HG02870 (cell line): ENCODE data around the gene ABI3BP.

Experiments used
- ATAC-seq: cut with Tn5 transposase; IDR thresholded peaks from one replicate; pipeline ENCODE4 v1.9.1; 2021; ENCODE audit warnings: mild to moderate bottlenecking, moderate library complexity; ENCODE audit not compliant: unreplicated experiment

ABI3BP gene

DNA sequence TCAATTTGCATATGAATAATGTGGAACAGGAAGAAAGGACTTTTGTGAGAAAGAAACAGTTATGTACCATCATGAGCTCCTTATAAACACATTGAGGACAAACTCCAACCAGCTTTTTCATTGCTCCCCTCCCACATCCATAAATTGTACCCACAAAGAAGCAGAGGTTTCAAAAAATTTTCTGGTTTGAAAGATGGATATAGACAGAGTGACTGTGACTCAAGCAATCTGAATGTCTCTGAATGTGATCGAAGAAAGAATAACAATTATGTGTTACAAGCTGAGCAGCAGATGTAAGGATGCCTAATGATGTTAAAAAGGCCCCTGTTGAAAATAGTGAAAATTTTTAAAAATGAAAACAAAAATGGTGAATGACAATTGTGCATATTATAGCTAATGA lies 156.6 kb downstream of the ABI3BP start:
- ATAC-seq = no peak

- ATAC-seq = no peak
These were observed 158.9 kb downstream of the ABI3BP start for GRCh38 chr3:100834332-100834731.

- ATAC-seq = no peak
These were observed 159.7 kb downstream of the ABI3BP start for GRCh38 chr3:100833483-100833882.

DNA sequence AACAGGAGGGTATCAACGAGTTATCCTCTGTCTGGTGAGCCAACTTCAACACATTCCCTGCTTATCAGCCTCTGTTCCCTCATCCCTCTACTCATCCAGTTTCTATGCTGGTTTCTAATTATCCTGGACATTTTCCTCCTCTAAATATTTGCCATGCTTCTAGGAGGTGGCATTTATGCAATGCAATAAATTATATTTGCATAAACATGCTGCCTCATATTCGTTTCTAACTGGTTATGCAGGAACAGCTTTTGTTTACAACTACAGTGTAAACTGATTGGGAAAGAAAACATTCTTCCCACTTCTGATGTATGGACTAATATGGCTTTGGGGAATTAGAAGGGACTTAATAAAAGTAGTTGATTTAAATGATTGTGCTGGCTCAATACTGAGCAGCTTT lies 161.6 kb downstream of the ABI3BP start:
- no peak for ATAC-seq

GRCh38 chr3:100830931-100831330 lies 162.3 kb downstream of the ABI3BP start:
- ATAC-seq = no peak

DNA sequence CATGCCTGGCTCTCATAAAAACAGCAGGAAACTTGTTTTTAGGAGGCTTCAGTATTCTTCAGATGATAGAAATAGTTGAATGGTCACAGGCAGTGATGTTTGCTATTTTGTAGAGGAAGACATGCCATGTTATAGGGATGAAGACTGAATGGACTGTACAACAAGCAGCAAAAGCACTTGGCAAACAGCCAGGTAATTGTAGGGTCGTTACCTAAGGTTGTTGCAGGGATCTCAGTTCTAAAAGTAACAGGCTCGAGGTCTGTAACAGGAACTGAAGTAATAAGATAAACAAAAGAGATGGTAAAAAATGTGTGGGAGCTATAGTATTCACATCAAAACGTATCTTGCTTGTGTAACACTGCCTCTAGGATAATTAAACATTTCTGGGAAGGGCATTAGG lies 167.6 kb downstream of the ABI3BP start:
- no peak for ATAC-seq

DNA sequence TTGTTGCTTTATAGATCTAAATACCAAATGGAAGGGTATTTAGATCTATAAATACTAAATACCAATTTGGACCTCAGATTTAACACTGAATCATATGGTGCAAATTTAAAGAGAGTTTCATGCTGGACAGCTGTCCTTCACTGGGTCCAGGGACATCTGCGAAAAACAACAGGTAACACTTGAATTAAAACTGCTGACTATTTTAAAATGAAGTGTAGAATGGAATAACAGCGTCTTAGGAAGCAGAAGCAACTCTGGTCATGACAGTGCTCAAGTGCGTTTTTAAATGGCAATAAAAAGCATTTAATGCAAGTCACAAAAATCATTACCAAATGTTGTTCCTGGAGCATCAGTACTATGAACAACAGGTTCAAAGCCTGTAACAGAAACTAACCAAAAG lies 177.6 kb downstream of the ABI3BP start:
- no peak for ATAC-seq

- no peak for ATAC-seq
These were observed 179.4 kb downstream of the ABI3BP start for GRCh38 chr3:100813828-100814227.

GRCh38 chr3:100811779-100812507 lies 181.3 kb downstream of the ABI3BP start:
- peak; percentile 81 for ATAC-seq

- ATAC-seq = no peak
These were observed 182.6 kb downstream of the ABI3BP start for GRCh38 chr3:100810671-100811070.

- no peak for ATAC-seq
These were observed 188.6 kb downstream of the ABI3BP start for GRCh38 chr3:100804631-100805030.

- no peak for ATAC-seq
These were observed 189.5 kb downstream of the ABI3BP start for GRCh38 chr3:100803711-100804110.

DNA sequence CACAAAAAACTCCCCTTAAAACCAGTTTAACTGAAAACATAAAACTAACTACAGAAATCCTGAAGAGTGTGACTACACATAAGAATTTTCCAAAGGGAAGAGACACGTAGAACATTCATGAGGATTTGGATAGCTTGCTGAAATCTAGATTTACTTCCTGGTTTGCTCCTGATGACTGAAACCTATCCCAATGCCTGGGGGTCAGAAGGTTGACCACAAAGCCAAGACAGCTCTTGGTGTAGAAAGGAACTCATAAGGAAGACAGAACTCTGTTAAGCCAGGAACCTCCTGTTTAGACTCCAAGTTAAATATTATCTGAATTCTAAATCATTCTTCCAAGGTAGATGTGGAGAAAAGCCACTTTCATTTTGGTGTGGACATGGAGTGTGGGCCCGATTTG lies 191.1 kb downstream of the ABI3BP start:
- no peak for ATAC-seq

DNA sequence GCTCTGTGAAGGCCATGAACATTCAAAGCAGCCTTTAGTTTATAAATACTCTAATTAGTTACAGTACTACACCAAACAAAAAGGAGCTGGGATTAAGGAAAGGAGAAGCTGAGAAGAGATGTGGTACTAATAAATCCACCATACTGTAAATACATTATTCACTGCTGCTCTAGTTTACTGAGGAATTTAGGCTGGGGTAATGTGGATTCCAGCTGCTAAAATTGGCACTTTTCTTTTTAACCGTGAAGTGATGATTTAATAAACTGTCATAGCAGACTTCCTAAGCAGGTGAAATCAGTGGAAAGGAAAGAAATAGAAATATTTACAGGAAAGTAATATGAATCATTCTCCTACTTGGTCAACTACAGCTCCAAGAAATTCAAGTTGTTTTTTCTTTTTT lies 195.2 kb downstream of the ABI3BP start:
- no peak for ATAC-seq

DNA sequence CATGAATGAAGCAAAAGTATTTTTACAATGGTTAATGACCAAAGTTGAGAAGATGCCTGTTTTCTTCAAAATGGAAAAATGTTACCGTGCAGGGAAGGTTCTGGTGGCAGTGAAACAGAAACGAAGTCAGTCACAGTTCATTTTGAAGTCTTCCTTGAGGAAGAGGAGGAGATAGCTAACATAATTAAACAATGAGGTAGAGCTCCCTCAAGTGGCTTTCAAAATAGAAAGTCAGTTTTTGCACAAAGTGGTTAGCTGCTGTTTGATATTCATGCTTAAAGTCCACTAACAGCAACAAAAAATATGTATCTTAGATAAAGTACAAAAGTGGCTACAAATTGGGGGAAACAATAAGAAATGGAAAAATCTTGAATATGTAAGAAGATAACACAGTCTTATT lies 196.7 kb downstream of the ABI3BP start:
- ATAC-seq = no peak

DNA sequence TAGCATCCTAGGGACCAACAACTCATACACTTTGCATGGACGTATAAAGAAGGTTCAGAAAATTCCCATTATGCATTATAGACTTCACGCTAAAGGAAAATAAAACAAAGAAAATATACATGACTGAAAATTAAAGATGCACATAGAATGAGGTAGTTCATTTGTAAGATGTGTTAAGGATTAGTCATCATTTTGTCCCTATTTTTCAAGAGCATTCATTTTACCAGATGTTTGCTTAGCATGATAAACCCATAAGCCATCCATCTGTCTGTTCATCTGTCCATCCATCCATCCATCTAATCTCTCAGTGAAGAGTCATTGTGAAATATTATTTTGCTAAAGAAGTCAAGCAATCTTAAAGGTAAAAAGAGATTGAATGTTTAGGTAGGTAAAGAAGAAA lies 203.6 kb downstream of the ABI3BP start:
- ATAC-seq = no peak

- no peak for ATAC-seq
These were observed 209.6 kb downstream of the ABI3BP start for GRCh38 chr3:100783619-100784018.

DNA sequence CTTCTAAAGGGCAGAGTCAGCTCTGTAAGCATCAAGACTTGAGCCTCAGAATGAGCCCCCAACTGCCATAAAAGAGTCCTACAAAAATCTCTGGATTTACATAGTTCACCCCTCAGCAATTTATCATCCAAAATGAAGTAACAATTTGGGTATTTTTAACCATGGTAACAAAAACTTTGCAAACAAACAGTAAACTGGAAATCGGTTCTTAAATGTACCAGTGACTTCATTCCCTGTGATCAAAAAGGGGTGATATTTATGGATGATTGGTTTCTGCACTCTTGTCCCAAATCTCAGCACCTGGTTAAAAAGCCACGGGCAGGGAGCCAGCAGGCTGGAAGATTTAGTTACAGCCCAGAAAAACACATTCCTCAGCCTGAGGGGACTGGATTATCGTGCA lies 210.3 kb downstream of the ABI3BP start:
- no peak for ATAC-seq

- ATAC-seq = no peak
These were observed 210.9 kb downstream of the ABI3BP start for GRCh38 chr3:100782348-100782747.

DNA sequence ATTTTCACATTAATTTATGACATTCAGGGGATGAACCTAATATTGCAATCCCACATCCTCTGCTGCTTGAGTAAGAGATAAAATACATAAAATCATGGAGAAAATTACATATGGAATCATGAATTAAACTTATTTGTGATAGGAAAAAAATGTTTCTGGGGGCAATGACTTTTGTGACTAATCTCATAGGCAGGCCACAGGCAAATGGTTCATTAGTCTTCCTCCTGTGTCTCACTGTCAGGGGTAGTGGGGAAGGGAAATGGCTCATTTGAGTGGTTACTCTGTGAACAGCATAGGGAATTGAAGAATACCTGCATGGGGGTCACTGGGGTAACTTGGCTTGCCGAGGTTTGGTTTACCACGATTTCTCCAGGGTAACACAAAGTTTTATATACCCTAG lies 211.9 kb downstream of the ABI3BP start:
- ATAC-seq = no peak

GRCh38 chr3:100780071-100780622 lies 213.1 kb downstream of the ABI3BP start:
- no peak for ATAC-seq

DNA sequence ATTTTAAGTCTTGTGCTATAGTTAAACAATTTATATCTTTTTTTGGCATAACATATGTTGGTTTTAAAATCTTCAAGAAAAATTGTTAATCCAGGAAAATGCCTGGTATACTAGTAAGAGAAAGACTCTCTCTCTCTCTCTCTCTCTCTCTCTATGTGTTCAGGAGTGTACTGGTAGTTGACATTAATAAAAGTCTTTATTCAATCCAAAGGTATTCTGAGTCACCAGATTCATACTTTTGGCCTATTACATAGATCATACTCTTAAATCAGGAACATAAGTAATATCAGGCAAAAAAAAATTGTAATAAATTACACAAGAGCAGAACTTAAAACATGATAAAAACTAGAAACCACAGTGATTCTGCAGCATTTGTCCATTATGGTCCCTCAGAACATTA lies 213.7 kb downstream of the ABI3BP start:
- no peak for ATAC-seq

DNA sequence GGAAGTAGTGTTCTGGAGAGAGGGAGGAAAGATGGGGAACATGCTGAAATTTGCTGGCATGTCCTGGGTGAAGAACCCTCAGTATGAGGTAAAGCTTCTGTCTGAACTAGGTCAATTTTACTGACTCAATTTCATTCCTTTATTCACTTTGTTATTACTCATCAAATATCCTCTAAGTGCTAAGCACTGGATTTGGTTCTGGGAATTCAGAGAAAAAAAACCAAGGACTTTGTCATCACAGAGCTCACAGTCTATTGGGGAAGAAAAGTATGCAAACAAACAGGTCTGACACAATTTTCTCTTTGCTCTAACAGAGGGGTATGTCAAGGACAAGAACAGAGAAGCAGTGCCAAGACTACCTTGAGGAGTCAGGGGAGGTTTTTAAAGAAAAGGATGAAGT lies 215.9 kb downstream of the ABI3BP start:
- ATAC-seq = no peak
